ENCODE results near the gene CAND1. TPM values are rescaled to one million over a fixed set of nuclear protein-coding genes. Genes with fewer than 3 reads are reported as not detected.

The CAND1 gene
- total and polyA plus RNA-seq, 12 donors = 13.3 to 165 (median 84.4) TPM

DNA sequence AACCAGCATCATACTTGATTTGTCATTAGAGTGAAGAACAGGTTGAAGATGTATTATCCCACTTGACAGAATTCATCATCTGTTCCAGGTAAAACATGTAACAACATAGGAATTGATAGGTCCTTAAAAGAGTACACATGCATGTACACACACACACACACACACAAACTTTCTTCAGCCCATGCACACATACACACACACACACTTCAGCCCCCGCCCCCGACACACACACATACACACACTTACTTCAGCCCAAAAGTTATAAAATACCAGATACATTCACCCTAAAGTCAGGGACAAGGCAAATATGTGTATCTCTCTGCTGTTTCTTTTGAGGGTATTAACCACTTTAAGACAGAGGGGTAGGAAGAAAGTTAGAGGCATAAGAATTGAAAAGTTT lies 15.4 kb downstream of the CAND1 start:
- intact Hi-C loops (cut with DNase I) = no loop called here
- 92 to 97% (median 96%) methylated on average over 2 of the region's 2 CpGs for WGBS, 4 donors
- H3K9me3 ChIP-seq (replicated peaks in 1 of 3) = no peaks in the 10 kb centered on the region
- H3K27me3 ChIP-seq = no peaks in the 10 kb centered on the region
- H3K4me1 ChIP-seq (replicated peaks in 1 of 2) = peaks cover 5 to 22% of the 10 kb centered on the region in 2 donors
- H3K4me3 ChIP-seq = no peak overlapping the region
- no peak for DNase-seq
- TF ChIP-seq POLR2A (IDR thresholded peaks at IDR 0.05) = no peak
- TF ChIP-seq, protein P1, sequence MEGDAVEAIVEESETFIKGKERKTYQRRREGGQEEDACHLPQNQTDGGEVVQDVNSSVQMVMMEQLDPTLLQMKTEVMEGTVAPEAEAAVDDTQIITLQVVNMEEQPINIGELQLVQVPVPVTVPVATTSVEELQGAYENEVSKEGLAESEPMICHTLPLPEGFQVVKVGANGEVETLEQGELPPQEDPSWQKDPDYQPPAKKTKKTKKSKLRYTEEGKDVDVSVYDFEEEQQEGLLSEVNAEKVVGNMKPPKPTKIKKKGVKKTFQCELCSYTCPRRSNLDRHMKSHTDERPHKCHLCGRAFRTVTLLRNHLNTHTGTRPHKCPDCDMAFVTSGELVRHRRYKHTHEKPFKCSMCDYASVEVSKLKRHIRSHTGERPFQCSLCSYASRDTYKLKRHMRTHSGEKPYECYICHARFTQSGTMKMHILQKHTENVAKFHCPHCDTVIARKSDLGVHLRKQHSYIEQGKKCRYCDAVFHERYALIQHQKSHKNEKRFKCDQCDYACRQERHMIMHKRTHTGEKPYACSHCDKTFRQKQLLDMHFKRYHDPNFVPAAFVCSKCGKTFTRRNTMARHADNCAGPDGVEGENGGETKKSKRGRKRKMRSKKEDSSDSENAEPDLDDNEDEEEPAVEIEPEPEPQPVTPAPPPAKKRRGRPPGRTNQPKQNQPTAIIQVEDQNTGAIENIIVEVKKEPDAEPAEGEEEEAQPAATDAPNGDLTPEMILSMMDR (IDR thresholded peaks at IDR 0.05) = no peak
- H3K36me3 ChIP-seq (replicated peaks in 1 of 2) = no peaks in the 10 kb centered on the region
- no peak overlapping the region for H3K27ac ChIP-seq

DNA sequence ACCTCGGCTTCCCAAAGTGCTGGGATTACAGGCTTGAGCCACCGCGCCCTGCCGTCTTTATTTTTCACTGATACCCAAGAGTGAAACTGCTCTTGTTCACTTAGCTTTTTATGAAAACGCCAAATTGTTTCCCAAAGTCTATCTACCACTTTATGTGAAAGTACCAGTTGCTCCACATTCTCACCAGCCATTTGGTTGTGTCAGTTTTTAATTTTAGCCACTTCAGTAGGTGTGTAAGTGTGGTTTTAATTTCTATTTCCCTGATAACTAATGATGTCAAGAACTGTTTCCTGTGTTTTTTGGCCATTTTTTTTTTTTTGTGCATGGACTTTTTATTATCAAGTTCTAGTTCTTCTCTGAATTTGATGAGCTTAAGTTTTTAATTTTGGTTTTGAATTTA lies 17.1 kb downstream of the CAND1 start:
- Histone ChIP-seq H3K4me3 (no peak overlapping the region), H3K27me3 (no peaks in the 10 kb centered on the region), H3K9me3 (replicated peaks in 1 of 3) (no peaks in the 10 kb centered on the region), H3K4me1 (replicated peaks in 1 of 2) (peaks cover 0 to 8% of the 10 kb centered on the region in 2 donors), H3K27ac (no peak overlapping the region), H3K36me3 (replicated peaks in 1 of 2) (no peaks in the 10 kb centered on the region)
- DNase-seq = no peak
- intact Hi-C loops (cut with DNase I) = no loop called here
- WGBS, 4 donors = 94 to 99% (median 97%) methylated on average over 5 of the region's 5 CpGs
- TF ChIP-seq, protein P1 (IDR thresholded peaks at IDR 0.05) = no peak
- no peak for TF ChIP-seq POLR2A (IDR thresholded peaks at IDR 0.05)

DNA sequence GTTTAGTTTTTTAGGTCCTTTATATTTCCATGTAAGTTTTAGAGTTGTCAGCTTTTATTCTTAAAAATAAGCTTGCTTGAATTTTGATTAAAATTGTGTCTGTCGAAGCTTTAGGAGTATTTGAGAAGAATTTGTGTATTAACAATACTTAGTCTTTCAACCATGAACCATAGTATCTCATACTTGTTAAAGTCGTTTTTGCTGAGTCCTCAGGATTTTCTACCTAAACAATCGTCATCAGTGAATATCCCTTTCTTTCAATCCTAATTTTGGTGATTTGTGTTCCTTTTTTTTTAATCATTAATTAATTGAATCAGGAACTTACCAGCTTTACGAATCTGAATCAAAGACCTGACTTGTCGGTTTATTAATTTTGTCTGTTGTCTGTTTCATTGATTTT lies 18.2 kb downstream of the CAND1 start:
- H3K27me3 ChIP-seq = no peaks in the 10 kb centered on the region
- intact Hi-C loops (cut with DNase I) = no loop called here
- no peak for TF ChIP-seq POLR2A (IDR thresholded peaks at IDR 0.05)
- TF ChIP-seq, protein P1 (IDR thresholded peaks at IDR 0.05) = no peak
- no peak overlapping the region for H3K27ac ChIP-seq
- WGBS, 4 donors = 92 to 95% (median 92%) methylated on average over 5 of the region's 5 CpGs
- DNase-seq = no peak
- H3K4me3 ChIP-seq = no peak overlapping the region
- no peaks in the 10 kb centered on the region for H3K9me3 ChIP-seq (replicated peaks in 1 of 3)
- H3K36me3 ChIP-seq (replicated peaks in 1 of 2) = no peaks in the 10 kb centered on the region
- peaks cover 0 to 8% of the 10 kb centered on the region in 2 donors for H3K4me1 ChIP-seq (replicated peaks in 1 of 2)

DNA sequence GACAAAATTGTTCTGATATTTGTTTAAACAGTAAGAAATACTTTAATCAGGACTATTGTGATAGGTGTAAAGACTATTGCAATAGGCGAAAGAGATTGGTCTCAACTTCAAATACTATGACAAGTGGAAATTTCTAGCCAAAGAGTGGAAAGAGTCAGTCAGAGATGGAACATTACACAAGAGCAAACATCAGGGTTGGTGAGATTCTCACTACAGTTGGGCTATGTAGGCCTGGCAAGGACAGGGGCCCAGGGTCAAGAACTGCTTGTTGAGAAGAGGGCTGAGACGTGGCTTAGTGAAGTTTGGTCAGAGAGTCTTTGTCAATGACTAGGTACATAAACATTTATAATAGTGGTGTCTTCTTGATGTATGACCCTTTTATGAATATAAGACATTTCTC lies 19.4 kb downstream of the CAND1 start:
- H3K9me3 ChIP-seq (replicated peaks in 1 of 3) = no peaks in the 10 kb centered on the region
- no peak for TF ChIP-seq POLR2A (IDR thresholded peaks at IDR 0.05)
- TF ChIP-seq, protein P1 (IDR thresholded peaks at IDR 0.05) = no peak
- peaks cover 0 to 8% of the 10 kb centered on the region in 2 donors for H3K4me1 ChIP-seq (replicated peaks in 1 of 2)
- no peak overlapping the region for H3K4me3 ChIP-seq
- intact Hi-C loops (cut with DNase I) = no loop called here
- DNase-seq = peak in 2 of 7 donors; percentile 28 to 34
- WGBS, 4 donors = 80 to 91% (median 86%) methylated on average over 2 of the region's 2 CpGs
- no peaks in the 10 kb centered on the region for H3K27me3 ChIP-seq
- H3K36me3 ChIP-seq (replicated peaks in 1 of 2) = no peaks in the 10 kb centered on the region
- no peak overlapping the region for H3K27ac ChIP-seq
